ENCODE measurements around the gene SLC2A9.

DNA sequence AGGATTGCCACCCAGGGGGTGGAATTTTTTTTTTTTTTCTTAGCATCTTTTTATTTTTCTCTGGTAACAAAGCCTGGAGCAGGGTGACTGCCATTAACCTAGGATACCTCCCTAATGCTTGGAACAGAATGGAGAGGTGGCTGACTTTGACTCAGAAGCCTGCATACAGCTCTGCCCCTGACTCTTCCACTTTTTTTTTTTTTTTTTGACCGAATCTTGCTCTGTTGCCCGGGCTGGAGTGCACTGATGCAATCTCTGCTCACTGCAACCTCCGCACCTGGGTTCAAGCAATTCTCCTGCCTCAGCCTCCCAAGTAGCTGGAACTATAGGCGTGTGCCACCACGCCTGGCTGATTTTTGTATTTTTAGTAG, 341 bp upstream of the SLC2A9 start:
- TF ChIP-seq, protein P1, sequence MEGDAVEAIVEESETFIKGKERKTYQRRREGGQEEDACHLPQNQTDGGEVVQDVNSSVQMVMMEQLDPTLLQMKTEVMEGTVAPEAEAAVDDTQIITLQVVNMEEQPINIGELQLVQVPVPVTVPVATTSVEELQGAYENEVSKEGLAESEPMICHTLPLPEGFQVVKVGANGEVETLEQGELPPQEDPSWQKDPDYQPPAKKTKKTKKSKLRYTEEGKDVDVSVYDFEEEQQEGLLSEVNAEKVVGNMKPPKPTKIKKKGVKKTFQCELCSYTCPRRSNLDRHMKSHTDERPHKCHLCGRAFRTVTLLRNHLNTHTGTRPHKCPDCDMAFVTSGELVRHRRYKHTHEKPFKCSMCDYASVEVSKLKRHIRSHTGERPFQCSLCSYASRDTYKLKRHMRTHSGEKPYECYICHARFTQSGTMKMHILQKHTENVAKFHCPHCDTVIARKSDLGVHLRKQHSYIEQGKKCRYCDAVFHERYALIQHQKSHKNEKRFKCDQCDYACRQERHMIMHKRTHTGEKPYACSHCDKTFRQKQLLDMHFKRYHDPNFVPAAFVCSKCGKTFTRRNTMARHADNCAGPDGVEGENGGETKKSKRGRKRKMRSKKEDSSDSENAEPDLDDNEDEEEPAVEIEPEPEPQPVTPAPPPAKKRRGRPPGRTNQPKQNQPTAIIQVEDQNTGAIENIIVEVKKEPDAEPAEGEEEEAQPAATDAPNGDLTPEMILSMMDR (IDR thresholded peaks at IDR 0.05): no peak
- TF ChIP-seq POLR2A (IDR thresholded peaks at IDR 0.05) (no peak), EP300 (IDR thresholded peaks at IDR 0.05) (no peak)
